ENCODE measurements around the gene ZNF106.

GRCh38 chr15:42421376-42421775 is 69.6 kb downstream of the ZNF106 start:
- TF ChIP-seq CTCF (IDR thresholded peaks at IDR 0.05 in 4 of 5, conservative IDR thresholded peaks at IDR 0.05 in 1 of 5) (no peak), POLR2A (IDR thresholded peaks at IDR 0.05) (no peak)
